SJSA1 (cell line): ENCODE measurements around the gene CLCF1. TPM values are rescaled to one million over a fixed set of nuclear protein-coding genes. Genes with fewer than 3 reads are reported as not detected.

ENCODE experiments used
- DNase-seq, 2 experiments: peaks; one replicate each; pipeline ENCODE4 v3.0.0-alpha.2; 2015 to 2020; ENCODE audit warnings: low spot score in 2 of 2, low read depth in 1 of 2
- H3K27ac ChIP-seq: fragments of 250-450 bp; sonication (Bioruptor Pico); 2 replicates; pipeline ENCODE4 v1.5.1; 2020; ENCODE audit warnings: mild to moderate bottlenecking, moderate library complexity
- H3K27me3 ChIP-seq: fragments of 250-450 bp; sonication (Bioruptor Pico); replicated peaks from 2 replicates; pipeline ENCODE4 v1.5.1; 2020; ENCODE audit warnings: mild to moderate bottlenecking, moderate library complexity
- H3K36me3 ChIP-seq: fragments of 250-450 bp; sonication (Bioruptor Pico); 2 replicates; pipeline ENCODE4 v1.5.1; 2020; ENCODE audit warnings: mild to moderate bottlenecking
- H3K4me1 ChIP-seq: fragments of 250-450 bp; sonication (Bioruptor Pico); replicated peaks from 2 replicates; pipeline ENCODE4 v1.6.1; 2021; ENCODE audit warnings: mild to moderate bottlenecking
- H3K4me3 ChIP-seq: fragments of 250-450 bp; sonication (Bioruptor Pico); 2 replicates; pipeline ENCODE4 v1.5.1; 2020; ENCODE audit warnings: mild to moderate bottlenecking
- H3K9me3 ChIP-seq: fragments of 250-450 bp; sonication (Bioruptor Pico); replicated peaks from 2 replicates; pipeline ENCODE4 v1.5.1; 2020; ENCODE audit warnings: mild to moderate bottlenecking
- total RNA-seq: library from RNA; depleted of rRNA; stranded (reverse); fragments of >200 nt; shearing (Covaris generic); gene quantifications from 2 replicates; pipeline ENCODE4 v1.2.3, GENCODE V29; 2014

The CLCF1 gene
- total RNA-seq, 1 experiment from 2014 or later = 9.4 TPM

GRCh38 chr11:67379061-67380058 lies 6.0 kb upstream of the CLCF1 start:
- Histone ChIP-seq H3K27ac (no peak overlapping the region), H3K4me3 (no peak overlapping the region), H3K27me3 (no peaks in the 10 kb centered on the region), H3K9me3 (no peaks in the 10 kb centered on the region), H3K36me3 (no peaks in the 10 kb centered on the region), H3K4me1 (peaks cover 18% of the 10 kb centered on the region)
- no peak for DNase-seq

- no peak for DNase-seq
- Histone ChIP-seq H3K9me3 (no peaks in the 10 kb centered on the region), H3K36me3 (no peaks in the 10 kb centered on the region)
Observed at GRCh38 chr11:67378544-67378943, 5.1 kb upstream of the CLCF1 start.

GRCh38 chr11:67376873-67377808 lies 3.7 kb upstream of the CLCF1 start:
- no peak overlapping the region for H3K4me3 ChIP-seq
- no peak overlapping the region for H3K27ac ChIP-seq
- H3K27me3 ChIP-seq = no peaks in the 10 kb centered on the region
- peaks cover 6% of the 10 kb centered on the region for H3K36me3 ChIP-seq
- 0 out of 2 replicates have a peak, but pooled peaks cover 2% of the 10 kb centered on the region for H3K9me3 ChIP-seq
- DNase-seq = no peak
- H3K4me1 ChIP-seq = peaks cover 31% of the 10 kb centered on the region

More at GRCh38 chr11:67378544-67378943, 5.1 kb upstream of the CLCF1 start:
- Histone ChIP-seq H3K4me3 (no peak overlapping the region), H3K4me1 (peaks cover 25% of the 10 kb centered on the region), H3K27ac (no peak overlapping the region), H3K27me3 (no peaks in the 10 kb centered on the region)

- Histone ChIP-seq H3K4me3 (no peak overlapping the region), H3K4me1 (peaks cover 40% of the 10 kb centered on the region), H3K9me3 (0 out of 2 replicates have a peak, but pooled peaks cover 2% of the 10 kb centered on the region), H3K36me3 (peaks cover 6% of the 10 kb centered on the region), H3K27me3 (no peaks in the 10 kb centered on the region), H3K27ac (no peak overlapping the region)
- no peak for DNase-seq
Observed at GRCh38 chr11:67376063-67376820, 2.8 kb upstream of the CLCF1 start.

- H3K27me3 ChIP-seq = no peaks in the 10 kb centered on the region
- peaks cover 47% of the 10 kb centered on the region for H3K4me1 ChIP-seq
- DNase-seq = no peak
- H3K36me3 ChIP-seq = peaks cover 6% of the 10 kb centered on the region
- 0 out of 2 replicates have a peak, but pooled peaks cover 2% of the 10 kb centered on the region for H3K9me3 ChIP-seq
- no peak overlapping the region for H3K4me3 ChIP-seq
- no peak overlapping the region for H3K27ac ChIP-seq
Observed at GRCh38 chr11:67375320-67376055, 2.1 kb upstream of the CLCF1 start.

- DNase-seq = peak in 1 of 2 experiments; percentile 54
- Histone ChIP-seq H3K9me3 (0 out of 2 replicates have a peak, but pooled peaks cover 2% of the 10 kb centered on the region), H3K27ac (peak overlapping the region; percentile 64), H3K4me3 (peak overlapping the region; percentile 88), H3K27me3 (no peaks in the 10 kb centered on the region), H3K4me1 (peaks cover 47% of the 10 kb centered on the region), H3K36me3 (peaks cover 6% of the 10 kb centered on the region)
Observed at GRCh38 chr11:67374571-67375281, 1.3 kb upstream of the CLCF1 start.

- peaks cover 39% of the 10 kb centered on the region for H3K4me1 ChIP-seq
Observed at GRCh38 chr11:67373648-67374570, 511 bp upstream of the CLCF1 start.

GRCh38 chr11:67372321-67372992 lies 941 bp downstream of the CLCF1 start:
- H3K4me1 ChIP-seq = peaks cover 37% of the 10 kb centered on the region
- peak overlapping the region; percentile 88 for H3K4me3 ChIP-seq
- H3K27ac ChIP-seq = peak overlapping the region; percentile 78
- no peak for DNase-seq
- H3K27me3 ChIP-seq = no peaks in the 10 kb centered on the region
- peaks cover 18% of the 10 kb centered on the region for H3K36me3 ChIP-seq
- H3K9me3 ChIP-seq = 0 out of 2 replicates have a peak, but pooled peaks cover 2% of the 10 kb centered on the region

More at GRCh38 chr11:67373648-67374570, 511 bp upstream of the CLCF1 start:
- H3K27ac ChIP-seq = peak overlapping the region; percentile 78
- peaks cover 13% of the 10 kb centered on the region for H3K36me3 ChIP-seq
- DNase-seq = peak; percentile 98 to 99
- H3K27me3 ChIP-seq = no peaks in the 10 kb centered on the region
- peak overlapping the region; percentile 88 for H3K4me3 ChIP-seq
- H3K9me3 ChIP-seq = 0 out of 2 replicates have a peak, but pooled peaks cover 2% of the 10 kb centered on the region

GRCh38 chr11:67371911-67372320 lies 1.5 kb downstream of the CLCF1 start:
- no peak for DNase-seq
- 0 out of 2 replicates have a peak, but pooled peaks cover 2% of the 10 kb centered on the region for H3K9me3 ChIP-seq
- peaks cover 37% of the 10 kb centered on the region for H3K4me1 ChIP-seq
- no peaks in the 10 kb centered on the region for H3K27me3 ChIP-seq
- no peak overlapping the region for H3K27ac ChIP-seq
- H3K36me3 ChIP-seq = peaks cover 21% of the 10 kb centered on the region
- H3K4me3 ChIP-seq = peak overlapping the region; percentile 88

GRCh38 chr11:67371189-67371910 lies 2.0 kb downstream of the CLCF1 start:
- Histone ChIP-seq H3K27ac (no peak overlapping the region), H3K9me3 (0 out of 2 replicates have a peak, but pooled peaks cover 2% of the 10 kb centered on the region), H3K4me3 (peak overlapping the region; percentile 88; the same call in 1 of the 2 replicates), H3K27me3 (no peaks in the 10 kb centered on the region), H3K36me3 (peaks cover 21% of the 10 kb centered on the region), H3K4me1 (peaks cover 37% of the 10 kb centered on the region)
- DNase-seq = peak; percentile 57 to 82
